ENCODE data around the gene ZBED4.
"Not testable (repeated sequence)": the region's sequence is repeated elsewhere in the genome, so short reads cannot be mapped to it uniquely, and the experiment has no call there.

Gene ZBED4, protein sequence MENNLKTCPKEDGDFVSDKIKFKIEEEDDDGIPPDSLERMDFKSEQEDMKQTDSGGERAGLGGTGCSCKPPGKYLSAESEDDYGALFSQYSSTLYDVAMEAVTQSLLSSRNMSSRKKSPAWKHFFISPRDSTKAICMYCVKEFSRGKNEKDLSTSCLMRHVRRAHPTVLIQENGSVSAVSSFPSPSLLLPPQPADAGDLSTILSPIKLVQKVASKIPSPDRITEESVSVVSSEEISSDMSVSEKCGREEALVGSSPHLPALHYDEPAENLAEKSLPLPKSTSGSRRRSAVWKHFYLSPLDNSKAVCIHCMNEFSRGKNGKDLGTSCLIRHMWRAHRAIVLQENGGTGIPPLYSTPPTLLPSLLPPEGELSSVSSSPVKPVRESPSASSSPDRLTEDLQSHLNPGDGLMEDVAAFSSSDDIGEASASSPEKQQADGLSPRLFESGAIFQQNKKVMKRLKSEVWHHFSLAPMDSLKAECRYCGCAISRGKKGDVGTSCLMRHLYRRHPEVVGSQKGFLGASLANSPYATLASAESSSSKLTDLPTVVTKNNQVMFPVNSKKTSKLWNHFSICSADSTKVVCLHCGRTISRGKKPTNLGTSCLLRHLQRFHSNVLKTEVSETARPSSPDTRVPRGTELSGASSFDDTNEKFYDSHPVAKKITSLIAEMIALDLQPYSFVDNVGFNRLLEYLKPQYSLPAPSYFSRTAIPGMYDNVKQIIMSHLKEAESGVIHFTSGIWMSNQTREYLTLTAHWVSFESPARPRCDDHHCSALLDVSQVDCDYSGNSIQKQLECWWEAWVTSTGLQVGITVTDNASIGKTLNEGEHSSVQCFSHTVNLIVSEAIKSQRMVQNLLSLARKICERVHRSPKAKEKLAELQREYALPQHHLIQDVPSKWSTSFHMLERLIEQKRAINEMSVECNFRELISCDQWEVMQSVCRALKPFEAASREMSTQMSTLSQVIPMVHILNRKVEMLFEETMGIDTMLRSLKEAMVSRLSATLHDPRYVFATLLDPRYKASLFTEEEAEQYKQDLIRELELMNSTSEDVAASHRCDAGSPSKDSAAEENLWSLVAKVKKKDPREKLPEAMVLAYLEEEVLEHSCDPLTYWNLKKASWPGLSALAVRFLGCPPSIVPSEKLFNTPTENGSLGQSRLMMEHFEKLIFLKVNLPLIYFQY

DNA sequence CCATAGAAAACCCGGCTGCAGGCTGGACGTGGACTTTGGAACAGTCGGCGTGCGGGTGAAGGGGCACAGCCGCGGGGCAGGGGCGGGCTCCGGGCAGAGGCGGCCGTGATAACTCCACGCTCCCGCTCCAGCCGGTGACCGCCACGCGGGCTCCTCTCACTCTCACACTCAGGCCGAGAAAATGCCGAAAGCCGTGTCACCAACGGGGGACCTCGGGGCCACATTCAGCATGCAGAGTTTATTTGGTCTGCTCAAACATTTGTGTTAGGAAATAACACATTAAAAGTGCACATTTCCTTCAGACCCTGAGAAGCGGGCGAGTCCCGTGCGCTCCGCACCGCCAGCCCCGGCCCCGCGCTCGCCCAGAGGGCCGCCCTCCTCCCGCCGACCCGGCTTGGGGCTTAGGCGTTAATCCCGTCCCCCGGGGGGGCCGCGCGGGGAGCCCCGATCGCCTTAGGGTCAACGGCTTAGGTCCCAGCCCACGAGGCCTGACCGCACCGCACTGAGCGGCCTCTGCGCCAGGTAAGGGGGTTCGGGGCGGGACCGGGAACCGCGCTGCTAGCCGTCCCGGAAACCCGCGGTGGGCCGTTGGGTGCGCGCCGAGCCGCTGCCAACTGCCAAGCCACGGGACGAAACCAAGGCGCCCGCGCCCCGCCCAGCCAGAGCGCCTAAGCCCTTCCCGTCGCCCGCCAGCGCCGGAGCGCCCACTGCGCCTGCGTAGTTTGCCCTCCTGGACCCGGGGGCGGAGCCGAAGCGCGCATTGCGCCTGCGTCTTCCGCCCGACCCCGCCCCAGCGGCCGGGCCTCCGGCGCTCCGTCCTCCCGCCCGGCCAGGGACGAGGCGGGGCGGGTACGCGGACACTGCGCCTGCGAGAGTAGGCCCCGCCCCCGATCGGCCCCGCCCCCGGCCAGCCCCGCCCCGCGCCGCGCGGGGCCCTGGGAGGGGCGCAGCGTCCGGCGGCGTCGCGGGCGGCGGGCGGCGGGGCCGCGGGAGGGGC is at the start of gene ZBED4:
Gene ZBED4, plus strand, starts transcription at position 947 of the 997 bp plus-strand sequence. CDS start 29,819 bp downstream, outside the sequence.
- DNase-seq (ENCODE audit: low read depth, low spot score), result peak; percentile 88

DNA sequence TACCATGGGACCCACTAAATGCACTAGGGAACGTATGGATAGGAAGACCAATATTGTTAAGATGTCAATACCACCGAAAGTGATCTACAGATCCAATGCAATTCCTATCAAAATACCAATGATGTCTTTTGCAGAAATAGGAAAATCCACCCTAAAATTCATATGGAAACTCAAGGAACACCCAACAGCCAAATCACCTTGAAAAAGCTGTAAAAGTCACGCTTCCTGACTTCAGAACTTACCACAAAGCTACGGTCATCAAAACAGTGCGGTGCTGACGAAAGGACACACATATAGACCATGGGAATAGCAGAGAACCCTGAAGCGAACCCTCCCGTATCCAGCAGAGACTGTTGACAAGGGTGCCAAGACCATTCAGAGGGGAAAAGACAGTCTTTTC is 46.5 kb upstream of the ZBED4 start:
- no peak for DNase-seq (ENCODE audit: low read depth, low spot score)

DNA sequence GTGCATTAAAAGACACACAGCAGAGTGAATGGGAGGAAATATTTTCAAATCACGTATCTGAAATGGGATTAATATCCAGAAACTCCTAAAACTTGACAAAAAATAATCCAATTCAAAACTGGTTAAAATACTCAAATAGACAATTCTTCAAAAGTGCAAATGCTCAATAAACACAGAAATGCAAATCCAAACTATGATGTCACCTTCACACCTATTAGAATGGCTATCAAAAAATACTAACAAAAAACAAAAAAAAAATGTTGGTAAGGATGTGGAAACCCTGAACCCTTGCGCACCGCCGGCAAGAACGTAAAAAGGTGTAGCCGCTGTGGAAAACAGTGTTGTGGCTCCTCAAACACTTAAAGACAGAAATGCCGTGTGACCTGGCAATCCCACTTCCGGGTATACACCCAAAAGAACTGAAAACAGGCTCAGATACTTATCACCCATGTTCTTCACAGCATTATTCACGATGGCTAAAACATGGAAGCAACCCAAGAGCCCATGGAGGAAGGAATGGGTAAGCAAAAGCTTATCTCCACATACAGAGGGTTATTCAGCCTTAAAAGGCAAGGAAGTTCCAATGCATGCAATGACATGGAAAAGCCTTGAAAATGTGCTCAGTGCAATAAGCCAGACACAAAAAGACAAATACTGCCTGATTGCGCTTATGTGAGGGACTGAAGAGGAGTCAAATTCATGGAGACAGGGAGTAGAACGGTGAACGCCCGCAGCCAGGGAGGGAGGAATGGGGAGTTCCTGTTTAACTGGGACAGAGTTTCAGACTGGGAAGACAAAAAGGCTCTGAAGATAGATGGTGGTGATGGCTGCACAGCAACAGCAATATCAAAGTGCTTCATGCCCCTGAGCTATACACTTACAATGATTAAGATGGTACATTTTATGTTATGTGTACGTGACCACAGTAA is 45.6 kb upstream of the ZBED4 start:
- DNase-seq (ENCODE audit: low read depth, low spot score), result no peak

DNA sequence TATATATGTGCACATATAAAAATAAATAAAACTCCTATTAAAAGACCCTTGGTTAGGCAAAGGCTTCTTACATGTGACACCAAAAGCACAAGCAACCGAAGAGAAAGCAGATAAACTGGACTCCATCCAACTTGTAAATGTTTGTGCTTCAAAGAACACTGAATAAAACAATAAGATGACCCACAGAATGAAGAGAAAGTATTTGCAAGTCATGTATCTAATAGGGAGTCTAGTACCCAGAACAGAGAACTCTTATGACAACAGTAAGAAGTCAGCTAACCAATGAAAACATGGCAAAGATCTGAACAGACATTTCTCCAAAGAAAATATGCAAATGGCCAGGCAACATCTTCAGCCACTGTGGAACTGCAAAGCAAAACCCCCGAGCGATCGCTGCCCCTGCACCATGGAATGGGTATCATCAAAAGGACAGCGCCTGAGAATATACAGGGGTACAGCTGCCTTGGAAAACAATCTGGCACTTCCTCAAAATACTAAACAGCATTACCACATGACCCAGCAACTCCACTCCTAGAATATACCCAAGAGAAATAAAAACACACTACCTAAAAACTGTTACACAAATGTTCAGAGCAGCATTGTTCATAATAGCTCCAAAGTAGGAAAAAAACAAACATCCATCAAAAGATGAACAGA is 43.2 kb upstream of the ZBED4 start:
- DNase-seq (ENCODE audit: low read depth, low spot score), result no peak

DNA sequence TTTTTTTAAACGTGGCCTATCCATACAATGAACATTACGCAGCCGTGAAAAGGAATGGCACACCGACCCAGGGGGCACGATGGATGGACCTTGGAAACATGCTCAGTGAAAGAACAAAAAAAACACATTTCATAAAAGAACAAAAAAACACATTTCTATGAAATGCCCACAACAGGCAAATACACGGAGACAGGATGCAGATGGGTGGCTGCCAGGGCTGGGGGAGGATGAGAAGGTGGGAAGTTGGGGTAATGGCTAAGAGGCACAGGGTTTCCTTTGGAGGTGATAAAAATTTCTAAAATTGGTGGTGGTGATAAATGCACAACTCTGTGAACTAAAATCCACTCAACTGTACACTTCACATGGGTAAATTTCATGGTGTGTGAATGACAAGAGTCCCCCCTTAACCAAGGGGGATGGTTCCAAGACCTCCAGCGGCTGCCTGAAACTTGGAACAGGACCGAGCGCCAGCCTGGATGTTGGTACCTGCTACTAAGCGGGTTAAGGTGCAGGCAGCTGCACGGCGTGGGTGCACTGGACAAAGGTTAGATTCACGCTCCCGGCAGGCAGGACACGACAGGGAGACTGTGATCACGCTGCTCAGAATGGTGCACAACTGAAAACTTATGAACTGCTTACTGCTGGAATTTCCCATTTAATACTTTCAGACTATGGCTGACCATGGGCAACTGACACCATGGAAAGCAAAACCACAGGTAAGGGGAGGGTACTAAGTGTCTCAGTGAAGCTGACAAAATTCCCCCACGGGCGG is 42.4 kb upstream of the ZBED4 start:
- DNase-seq (ENCODE audit: low read depth, low spot score), result no peak

DNA sequence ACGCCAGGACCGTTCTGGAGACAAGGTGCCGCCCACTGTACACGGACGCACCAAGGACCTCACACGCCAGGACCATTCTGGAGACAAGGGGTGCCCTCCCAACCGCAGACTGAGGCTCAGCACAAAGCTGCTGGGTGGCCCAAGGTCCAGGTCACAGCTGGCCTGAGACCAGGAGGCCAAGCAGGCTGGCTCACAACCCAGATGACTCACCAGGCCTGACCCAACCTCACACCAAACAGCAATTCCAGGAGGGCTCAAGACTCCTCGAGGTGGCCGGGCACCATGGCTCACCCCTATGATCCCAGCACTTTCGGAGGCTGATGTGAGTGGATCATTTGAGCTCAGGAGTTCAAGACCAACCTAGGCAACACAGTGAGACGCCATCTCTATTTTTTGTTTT is 40.8 kb upstream of the ZBED4 start:
- no peak for DNase-seq (ENCODE audit: low read depth, low spot score)

DNA sequence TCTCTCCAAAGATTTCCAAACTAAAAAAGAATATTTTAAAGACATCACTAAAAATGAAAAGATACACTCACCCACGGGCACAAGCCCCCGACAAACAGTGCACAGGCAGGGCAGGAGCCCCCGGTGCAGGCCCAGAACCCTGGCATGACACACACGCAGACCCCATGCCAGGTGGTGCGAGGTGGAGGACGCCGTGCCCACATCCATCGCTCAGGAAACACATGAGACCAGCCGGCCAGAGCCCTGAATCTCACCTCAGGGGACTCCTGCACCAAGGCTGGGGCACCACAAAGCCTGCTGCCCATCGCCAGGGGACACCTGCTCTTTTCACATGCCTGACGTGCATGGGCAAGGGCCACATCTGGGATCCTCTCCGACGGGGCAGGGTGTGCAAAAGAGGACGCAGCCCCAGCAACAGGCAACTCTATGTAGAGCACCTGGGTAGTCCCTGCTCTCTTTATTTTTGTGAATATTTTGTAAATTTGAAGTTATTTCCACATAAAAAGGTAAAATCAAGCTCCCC is 39.4 kb upstream of the ZBED4 start:
- no peak for DNase-seq (ENCODE audit: low read depth, low spot score)

DNA sequence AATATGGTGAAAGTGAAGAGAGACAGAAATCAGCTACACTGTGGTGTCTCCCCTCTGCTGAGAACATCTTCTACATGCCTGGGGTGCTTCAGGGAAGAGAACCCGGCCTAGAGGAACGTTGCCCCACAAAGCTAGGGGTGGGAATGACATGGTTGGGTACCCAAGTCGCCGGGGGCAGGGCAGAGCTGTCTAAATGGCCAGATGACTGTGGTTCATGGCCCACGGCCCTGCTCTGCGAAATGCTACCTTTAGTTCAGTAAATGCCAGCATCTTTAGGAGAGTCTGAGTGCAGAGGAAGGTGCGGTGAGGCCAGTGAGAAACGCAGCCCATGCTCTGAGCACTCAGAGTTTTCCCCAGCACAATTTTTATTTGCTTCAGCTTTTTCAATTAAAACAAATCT is 38.8 kb upstream of the ZBED4 start:
- DNase-seq (ENCODE audit: low read depth, low spot score), result no peak

DNA sequence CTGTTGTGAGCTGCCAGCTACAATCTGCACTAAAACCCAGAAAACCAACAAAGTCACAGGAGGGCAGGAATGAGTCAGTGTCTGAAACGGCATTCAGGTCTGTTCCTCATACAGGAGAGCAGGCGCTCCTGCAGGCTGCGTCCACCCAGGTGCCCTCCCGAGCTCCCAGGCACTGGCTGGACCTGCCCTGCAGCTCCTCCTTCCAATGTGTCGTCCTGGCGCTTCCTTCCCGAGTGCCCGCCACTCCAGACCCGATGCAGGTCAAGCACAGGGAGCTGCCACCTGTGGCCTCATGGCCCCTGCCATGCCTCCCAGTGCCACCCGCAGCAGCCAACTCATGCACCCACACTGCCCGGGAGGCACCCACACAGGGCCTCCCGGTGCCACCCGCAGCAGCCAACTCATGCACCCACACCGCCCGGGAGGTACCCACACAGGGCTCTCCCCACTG is 38.0 kb upstream of the ZBED4 start:
- DNase-seq (ENCODE audit: low read depth, low spot score), result no peak

DNA sequence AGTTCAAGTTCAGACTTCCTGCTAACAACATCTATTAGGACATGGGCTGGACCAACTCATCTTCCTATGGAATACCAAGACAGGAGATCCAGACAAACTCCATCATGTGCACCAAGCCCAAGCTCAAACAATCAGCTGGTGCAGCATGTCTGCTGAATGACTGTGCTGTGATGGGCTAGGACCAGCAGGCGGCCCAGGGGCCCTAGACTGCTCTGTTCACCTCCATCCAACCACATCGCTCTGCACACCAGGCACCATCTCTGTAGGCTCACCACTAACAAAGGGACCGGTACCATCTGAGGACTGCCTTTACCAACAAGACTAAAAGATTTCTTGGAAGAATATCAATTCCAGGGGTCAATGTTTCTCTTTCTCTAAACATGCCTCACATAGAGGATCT is 36.3 kb upstream of the ZBED4 start:
- DNase-seq (ENCODE audit: low read depth, low spot score), result no peak

DNA sequence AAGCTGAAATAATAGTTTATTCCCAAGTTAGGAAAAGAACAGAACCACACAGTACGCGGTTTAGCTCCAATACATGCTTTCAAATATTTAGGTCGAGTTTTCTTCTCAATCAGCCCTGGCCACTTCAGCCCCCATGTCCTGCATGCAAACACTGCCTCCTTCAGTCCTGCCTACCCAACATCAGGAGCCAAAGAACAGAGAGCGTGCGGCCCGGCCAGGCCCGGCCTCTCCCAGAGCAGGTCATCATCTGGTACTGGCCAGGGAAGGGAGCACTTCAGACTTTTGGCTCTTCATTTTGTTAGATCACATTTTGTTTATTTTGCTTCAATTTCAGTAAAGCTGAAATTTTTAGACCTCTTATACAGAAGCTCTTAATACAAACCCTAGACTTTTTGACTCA is 32.7 kb upstream of the ZBED4 start:
- DNase-seq (ENCODE audit: low read depth, low spot score), result no peak

DNA sequence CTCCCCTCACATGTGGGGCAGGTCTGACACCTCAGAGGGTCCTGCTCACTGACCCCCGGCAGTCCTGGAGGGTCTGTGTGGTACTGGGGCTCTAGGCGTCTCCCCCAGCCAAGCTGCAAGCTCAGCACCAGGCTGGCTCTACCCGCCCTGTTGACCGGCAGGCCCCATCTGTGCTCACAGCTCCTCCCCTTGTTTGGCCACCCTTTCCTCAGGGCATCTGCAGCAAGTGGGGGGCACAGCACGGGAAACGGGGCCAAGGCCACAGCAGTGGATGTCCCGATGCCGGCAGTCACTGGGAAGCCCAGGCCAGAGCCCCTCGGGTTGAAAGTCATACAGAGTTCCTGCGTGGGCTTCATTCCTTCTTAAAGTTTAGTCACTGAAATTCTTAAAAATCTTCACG is 31.9 kb upstream of the ZBED4 start:
- not testable (repeated sequence) for DNase-seq (ENCODE audit: low read depth, low spot score)

DNA sequence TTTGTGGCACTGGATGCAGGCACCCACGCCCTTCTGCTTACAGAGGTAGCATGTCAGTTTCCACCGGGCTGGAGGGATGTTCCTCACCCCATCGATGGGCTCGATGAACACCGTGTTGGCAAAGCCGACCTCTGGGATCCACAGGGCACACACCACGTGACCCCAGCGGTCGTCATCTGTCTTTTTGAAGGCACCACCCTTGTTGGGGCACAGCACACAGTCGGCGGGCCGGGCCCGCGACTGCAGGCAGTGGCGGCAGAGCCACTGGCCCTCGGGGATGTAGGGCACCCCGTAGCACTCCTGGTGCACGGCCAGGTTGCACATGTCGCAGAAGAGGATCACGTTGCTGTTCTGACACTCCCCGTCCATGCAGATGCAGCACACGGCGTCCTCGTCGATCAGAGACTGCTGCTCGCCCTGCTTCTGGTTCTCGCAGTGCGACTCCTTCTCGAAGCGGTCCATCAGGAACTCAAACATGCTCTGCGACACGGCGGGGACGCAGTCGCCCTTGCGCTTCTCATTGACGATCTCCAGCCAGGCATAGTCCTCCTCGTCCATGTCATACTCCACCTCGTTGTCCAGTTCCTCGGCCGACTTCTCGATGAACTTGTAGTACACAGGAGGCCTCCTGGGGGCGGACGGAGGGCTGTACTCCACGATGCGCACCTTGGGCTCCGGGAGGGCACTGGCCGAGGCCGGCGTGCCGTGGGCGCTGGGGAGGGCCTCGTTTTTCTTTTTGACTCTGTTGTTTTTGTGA is 30.2 kb upstream of the ZBED4 start:
- no peak for DNase-seq (ENCODE audit: low read depth, low spot score)

DNA sequence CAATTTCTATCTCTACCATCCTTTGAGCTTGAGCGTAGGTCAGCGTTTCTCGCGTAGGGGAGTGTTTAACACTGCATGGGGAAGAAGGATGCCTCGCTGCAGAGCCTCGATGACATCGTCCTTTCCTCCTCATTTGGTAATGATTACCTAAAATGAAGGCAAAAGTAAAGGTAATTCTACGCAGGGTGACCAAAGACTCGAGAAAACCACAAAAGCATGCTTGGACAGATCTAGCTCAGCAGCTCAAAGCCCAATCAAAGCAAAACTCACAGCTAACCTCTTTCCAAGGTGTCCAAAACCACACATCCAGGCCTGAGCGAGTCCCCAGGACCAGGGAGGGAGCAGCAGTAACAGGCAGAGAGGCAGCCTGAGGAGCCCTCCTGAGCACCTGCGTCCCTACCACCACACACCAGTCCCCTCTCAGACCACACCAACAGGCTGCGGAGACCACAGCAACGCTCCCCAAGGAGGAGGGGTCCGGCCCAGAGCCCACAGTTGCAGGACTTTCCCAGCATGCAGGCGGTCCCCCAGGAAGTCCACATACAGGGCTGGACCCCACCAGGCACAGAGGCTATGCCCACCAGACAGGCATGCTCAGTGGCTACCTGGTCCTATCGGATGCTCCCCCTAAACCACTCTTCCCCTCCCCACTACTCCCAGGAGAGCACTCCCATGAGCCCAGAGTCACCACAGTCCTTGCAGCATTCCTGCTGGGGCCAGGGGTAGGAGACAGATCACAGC is 29.3 kb upstream of the ZBED4 start:
- DNase-seq (ENCODE audit: low read depth, low spot score), result no peak

DNA sequence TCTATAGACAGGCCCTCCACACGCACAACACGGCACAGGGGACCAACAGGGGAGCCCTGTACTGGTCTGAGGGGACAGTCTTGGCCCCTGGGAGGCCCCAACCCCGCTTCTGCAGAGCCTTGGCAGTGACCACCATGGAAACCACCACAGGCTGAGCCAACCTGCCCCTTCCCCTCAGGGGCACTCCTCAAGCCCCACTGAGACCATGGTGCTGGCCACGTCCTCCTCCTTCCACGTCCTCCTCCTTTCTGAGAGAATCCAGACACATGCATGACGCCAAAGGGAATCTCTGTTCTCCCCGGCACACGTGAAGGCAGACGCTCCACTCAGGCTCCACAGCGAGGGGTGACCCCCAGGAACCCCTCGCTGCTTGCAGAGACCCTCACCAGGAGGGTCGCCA is 28.7 kb upstream of the ZBED4 start:
- no peak for DNase-seq (ENCODE audit: low read depth, low spot score)

DNA sequence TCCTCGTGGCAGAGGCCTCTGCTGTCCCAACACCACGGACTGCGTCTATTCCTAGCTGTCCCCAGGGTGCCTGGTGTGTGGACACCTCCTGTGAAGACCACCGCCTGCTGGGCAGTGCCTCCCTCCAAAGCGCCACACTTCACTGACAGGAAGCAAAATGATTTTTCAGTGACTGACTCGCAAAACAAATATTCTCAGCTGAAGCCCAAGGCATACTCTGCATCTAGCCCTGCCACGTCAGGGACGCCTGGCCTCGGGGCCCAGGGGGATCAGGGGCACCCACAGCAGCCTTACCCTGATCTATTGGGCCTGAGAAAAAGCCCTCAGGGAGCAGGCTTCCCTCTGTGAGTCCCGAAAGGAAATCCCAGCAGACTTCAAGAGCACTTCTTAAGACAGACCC is 28.2 kb upstream of the ZBED4 start:
- DNase-seq (ENCODE audit: low read depth, low spot score), result no peak
